SJSA1 (cell line): ENCODE measurements around the gene COLEC11. TPM values are rescaled to one million over a fixed set of nuclear protein-coding genes. Genes with fewer than 3 reads are reported as not detected.
"Not testable (repeated sequence)": the region's sequence is repeated elsewhere in the genome, so short reads cannot be mapped to it uniquely, and the experiment has no call there.

Experiments used
- DNase-seq, 2 experiments: peaks; one replicate each; pipeline ENCODE4 v3.0.0-alpha.2; 2015 to 2020; ENCODE audit warnings: low spot score in 2 of 2, low read depth in 1 of 2
- H3K27ac ChIP-seq: fragments of 250-450 bp; sonication (Bioruptor Pico); 2 replicates; pipeline ENCODE4 v1.5.1; 2020; ENCODE audit warnings: mild to moderate bottlenecking, moderate library complexity
- H3K27me3 ChIP-seq: fragments of 250-450 bp; sonication (Bioruptor Pico); replicated peaks from 2 replicates; pipeline ENCODE4 v1.5.1; 2020; ENCODE audit warnings: mild to moderate bottlenecking, moderate library complexity
- H3K36me3 ChIP-seq: fragments of 250-450 bp; sonication (Bioruptor Pico); 2 replicates; pipeline ENCODE4 v1.5.1; 2020; ENCODE audit warnings: mild to moderate bottlenecking
- H3K4me1 ChIP-seq: fragments of 250-450 bp; sonication (Bioruptor Pico); replicated peaks from 2 replicates; pipeline ENCODE4 v1.6.1; 2021; ENCODE audit warnings: mild to moderate bottlenecking
- H3K4me3 ChIP-seq: fragments of 250-450 bp; sonication (Bioruptor Pico); 2 replicates; pipeline ENCODE4 v1.5.1; 2020; ENCODE audit warnings: mild to moderate bottlenecking
- H3K9me3 ChIP-seq: fragments of 250-450 bp; sonication (Bioruptor Pico); replicated peaks from 2 replicates; pipeline ENCODE4 v1.5.1; 2020; ENCODE audit warnings: mild to moderate bottlenecking
- total RNA-seq: library from RNA; depleted of rRNA; stranded (reverse); fragments of >200 nt; shearing (Covaris generic); gene quantifications from 2 replicates; pipeline ENCODE4 v1.2.3, GENCODE V29; 2014

COLEC11 gene
- total RNA-seq, 1 experiment from 2014 or later = not detected

DNA sequence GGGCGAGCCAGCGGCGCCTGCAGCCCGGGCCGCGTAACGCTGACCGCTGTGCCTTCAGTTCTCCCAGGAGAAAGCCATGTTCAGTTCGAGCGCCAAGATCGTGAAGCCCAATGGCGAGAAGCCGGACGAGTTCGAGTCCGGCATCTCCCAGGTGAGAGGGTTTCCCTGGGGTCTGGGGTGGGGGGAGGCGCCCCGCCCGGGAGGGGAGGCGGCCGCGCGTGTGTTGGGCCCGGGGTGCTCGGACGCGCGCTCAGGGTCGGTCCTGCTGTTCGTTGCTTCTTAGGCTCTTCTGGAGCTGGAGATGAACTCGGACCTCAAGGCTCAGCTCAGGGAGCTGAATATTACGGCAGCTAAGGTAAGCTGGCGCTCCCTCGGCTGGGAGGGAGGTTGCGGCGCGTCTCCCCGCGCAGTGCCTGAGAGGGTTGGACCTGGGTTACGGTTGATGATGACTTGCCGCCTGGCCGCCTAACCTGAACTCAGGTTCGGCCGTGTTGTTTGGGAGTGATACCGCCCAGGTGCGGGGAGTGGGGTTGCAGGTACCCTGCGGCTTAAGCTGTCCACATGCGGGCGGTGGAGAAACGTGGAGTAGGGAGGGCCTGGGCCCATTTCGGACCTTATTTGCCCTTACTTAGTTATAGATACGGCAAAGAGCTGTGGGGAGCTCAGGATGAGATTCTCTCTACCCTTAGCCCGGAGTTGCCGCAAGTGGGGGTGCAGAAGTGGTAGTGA, 19.2 kb upstream of the COLEC11 start:
- no peaks in the 10 kb centered on the region for H3K27me3 ChIP-seq
- H3K4me3 ChIP-seq = peak overlapping the region; percentile 55
- H3K27ac ChIP-seq = peak overlapping the region; percentile 85
- H3K36me3 ChIP-seq = peaks cover 53% of the 10 kb centered on the region
- H3K9me3 ChIP-seq = no peaks in the 10 kb centered on the region
- DNase-seq = peak in 1 of 2 experiments; percentile 35
- peaks cover 22% of the 10 kb centered on the region for H3K4me1 ChIP-seq

DNA sequence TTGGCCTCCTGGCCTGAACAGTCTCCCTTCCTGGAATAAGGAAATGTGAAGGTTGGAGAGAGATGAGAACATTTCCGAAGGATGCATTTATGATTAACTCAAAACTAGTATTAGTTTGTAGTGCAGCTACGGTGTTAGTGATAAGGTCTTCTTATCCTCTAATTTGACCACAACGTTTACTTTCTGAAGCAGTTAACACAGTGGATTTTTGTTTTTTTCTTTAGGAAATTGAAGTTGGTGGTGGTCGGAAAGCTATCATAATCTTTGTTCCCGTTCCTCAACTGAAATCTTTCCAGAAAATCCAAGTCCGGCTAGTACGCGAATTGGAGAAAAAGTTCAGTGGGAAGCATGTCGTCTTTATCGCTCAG, 18.7 kb upstream of the COLEC11 start:
- peak overlapping the region; percentile 85 for H3K27ac ChIP-seq
- not testable (repeated sequence) for H3K27me3 ChIP-seq, H3K9me3 ChIP-seq, DNase-seq
- H3K4me1 ChIP-seq = peaks cover 22% of the 10 kb centered on the region
- H3K36me3 ChIP-seq = peaks cover 59% of the 10 kb centered on the region
- peak overlapping the region; percentile 55 for H3K4me3 ChIP-seq

DNA sequence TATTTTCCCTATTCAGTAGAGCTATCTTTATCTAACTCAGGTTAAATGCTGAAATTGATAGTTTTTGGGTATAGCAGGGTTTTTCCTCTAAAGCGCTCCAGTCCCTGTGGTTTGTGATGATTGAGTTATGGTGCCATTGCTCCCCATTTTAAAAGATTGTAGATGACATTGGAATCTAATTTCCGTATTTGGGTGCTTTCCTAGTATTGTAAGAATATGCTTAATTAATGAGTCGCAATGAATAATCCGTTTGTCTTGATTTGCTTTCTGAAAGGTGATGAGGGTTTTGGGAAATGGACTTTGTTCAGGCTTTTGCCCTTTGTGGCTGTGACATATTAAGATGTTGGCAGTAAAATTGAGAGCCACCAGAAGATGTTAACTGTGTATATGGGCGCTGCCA, 15.9 kb upstream of the COLEC11 start:
- H3K27ac ChIP-seq = no peak overlapping the region
- H3K4me3 ChIP-seq = no peak overlapping the region
- peaks cover 86% of the 10 kb centered on the region for H3K36me3 ChIP-seq

DNA sequence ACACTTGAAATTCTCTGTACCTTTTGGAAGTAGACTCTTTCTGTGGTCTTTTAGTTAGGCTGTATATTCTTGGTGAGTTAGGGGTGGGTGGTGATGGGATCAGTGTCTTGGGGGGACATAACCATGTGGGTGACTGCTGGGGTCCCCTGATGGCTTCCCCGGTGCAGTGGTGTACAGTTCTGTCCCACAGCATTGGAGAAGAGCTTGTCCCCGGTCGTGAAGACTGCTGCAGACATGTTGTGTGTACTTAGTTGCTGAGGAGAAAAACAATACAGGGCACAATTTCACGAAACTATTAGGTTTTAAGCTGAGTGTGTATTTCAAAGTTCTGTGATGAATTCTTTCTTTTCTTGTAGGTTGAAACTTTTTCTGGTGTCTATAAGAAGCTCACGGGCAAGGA, 14.5 kb upstream of the COLEC11 start:
- no peak for DNase-seq
- Histone ChIP-seq H3K27ac (no peak overlapping the region), H3K4me3 (no peak overlapping the region), H3K27me3 (no peaks in the 10 kb centered on the region), H3K36me3 (peaks cover 96% of the 10 kb centered on the region), H3K9me3 (no peaks in the 10 kb centered on the region), H3K4me1 (peaks cover 18% of the 10 kb centered on the region)

More for the DNA sequence above, 15.9 kb upstream of the COLEC11 start:
- Histone ChIP-seq H3K9me3 (no peaks in the 10 kb centered on the region), H3K27me3 (no peaks in the 10 kb centered on the region), H3K4me1 (peaks cover 18% of the 10 kb centered on the region)
- DNase-seq = no peak

DNA sequence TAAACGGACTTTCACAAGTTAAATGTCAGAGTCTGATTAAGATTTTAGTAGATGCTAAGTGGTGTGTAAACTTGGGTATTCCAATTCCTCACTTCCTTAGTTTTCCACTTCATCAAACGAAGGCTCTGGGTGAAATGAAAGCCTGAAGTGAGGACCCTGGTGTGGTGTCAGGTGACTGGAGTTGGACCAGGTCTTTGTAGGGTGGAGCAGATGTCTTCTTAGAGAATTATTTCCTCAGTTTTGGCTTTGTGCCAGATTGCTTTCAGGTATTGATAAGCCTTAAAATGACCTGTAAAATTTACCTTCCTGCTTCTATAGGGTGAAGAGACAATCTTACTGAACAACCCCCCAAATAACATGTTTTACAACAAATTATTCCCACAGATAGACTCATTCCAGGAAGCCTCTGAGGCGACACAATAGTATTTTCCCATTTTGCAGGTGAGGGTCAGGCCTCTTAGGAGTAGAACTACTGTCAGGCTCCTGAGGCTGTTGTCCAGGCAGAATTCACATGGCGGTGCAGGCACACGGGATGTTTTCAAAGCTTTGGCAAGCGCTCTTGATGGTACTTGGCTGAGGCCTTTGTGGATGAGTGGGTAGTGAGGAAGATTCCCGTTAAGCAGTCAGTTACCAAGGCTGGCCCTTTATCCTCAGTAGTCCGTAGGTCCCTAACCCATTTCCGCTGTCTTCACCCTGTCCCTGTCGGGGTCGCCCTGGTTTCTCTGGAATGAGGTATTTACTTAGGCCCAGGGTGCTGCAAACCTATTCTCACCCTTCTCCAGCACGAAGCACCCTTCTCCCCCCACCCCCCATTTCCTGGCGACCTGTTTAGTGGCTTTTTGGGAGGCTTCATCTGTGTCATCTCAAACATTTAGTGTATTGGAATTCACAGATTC, 13.3 kb upstream of the COLEC11 start:
- H3K9me3 ChIP-seq = no peaks in the 10 kb centered on the region
- no peak for DNase-seq
- no peak overlapping the region for H3K27ac ChIP-seq
- no peaks in the 10 kb centered on the region for H3K27me3 ChIP-seq
- H3K36me3 ChIP-seq = peaks cover 92% of the 10 kb centered on the region
- H3K4me1 ChIP-seq = peaks cover 12% of the 10 kb centered on the region
- H3K4me3 ChIP-seq = no peak overlapping the region

DNA sequence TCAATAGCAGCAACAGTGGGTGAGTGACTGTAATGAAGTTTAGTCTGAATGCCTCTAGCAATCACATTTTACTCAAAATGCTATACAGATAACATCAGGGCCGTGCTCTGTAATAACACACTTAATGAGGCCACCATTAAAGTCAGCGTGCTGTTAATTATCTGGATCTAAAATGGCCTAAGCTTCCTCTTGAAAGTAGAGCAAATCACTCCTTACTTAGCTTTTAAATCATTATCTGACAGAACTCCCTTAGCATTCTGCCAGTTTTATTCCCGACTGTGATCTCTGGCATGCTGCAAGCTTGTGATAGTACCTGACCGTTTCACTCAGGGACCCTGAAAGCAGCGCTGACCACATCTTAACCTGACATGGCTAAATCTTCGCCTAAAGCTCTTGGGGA, 10.8 kb upstream of the COLEC11 start:
- Histone ChIP-seq H3K9me3 (no peaks in the 10 kb centered on the region), H3K4me3 (no peak overlapping the region), H3K4me1 (no peaks in the 10 kb centered on the region), H3K36me3 (peaks cover 68% of the 10 kb centered on the region), H3K27me3 (no peaks in the 10 kb centered on the region), H3K27ac (no peak overlapping the region)
- no peak for DNase-seq

DNA sequence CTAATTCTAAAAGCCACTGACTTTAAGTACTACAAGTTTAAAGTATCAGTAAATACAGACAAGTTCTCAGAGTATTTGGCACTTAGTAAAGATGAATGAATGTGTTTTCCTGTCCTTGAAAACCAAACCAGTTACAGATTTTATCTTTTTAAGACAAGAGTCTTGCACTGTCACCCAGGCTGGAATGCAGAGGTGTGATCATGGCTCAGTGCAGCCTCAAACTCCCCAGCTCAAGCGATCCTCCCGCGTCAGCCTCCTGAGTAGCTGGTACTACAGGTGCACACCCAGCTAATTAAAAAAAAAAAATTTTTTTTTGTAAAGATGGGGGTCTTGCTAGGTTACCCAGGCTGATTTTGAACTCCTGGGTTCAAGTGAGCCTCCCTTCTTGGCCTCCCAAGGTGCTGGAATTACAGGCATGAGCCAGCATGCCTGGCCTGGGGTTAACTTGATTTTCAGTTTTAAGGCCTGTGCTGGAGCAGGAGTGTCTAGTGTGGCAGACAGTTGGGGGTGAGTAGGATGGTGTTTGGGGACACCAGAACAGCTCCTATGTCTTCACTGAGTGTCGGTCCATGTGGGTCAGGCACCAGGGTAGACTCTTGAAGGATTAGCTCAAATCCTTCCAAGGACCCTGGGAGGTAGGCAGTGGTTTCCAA, 10.2 kb upstream of the COLEC11 start:
- Histone ChIP-seq H3K9me3 (no peaks in the 10 kb centered on the region), H3K4me3 (no peak overlapping the region), H3K36me3 (peaks cover 61% of the 10 kb centered on the region), H3K27me3 (no peaks in the 10 kb centered on the region), H3K4me1 (no peaks in the 10 kb centered on the region), H3K27ac (no peak overlapping the region)
- no peak for DNase-seq

DNA sequence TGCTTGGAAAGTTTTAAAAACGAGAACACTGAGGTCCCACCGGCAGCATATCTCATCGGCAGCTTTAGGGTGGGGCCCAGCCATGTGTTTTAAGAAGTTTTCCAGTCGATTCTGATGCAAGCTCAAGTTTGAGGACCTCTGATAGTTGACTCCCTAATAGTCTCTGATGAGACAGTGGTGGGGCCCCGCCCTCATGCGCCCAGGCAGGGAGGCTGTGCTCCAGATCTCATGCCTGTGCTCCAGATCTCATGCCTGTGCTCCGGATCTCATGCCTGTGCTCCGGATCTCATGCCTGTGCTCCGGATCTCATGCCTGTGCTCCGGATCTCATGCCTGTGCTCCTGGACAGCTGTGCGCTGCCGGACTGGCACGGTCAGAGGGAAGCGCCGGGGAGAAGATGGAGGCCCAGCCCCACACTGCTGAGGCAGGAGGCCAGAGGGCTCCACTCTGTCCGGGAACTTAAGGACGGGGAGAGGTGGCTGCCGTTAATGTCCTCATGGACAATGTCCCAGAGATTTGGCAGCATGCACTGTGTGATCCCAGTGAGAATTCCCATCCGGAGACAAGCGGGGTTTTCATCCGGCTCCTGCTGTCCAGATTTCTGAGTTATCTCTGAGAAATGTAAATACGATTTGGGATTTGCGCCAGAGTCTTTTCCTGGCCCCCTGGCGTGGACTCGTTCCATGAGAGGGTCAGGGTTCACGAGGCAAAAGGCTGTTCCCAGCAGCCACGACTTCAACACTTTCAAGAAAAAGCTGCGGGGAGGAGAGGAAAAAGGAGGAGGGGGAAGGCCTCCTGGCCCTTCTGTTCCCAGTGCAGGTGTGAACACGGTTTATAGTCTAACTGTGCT, 9.4 kb upstream of the COLEC11 start:
- Histone ChIP-seq H3K4me3 (no peak overlapping the region), H3K27ac (no peak overlapping the region), H3K27me3 (no peaks in the 10 kb centered on the region), H3K36me3 (peaks cover 53% of the 10 kb centered on the region), H3K4me1 (no peaks in the 10 kb centered on the region), H3K9me3 (no peaks in the 10 kb centered on the region)
- no peak for DNase-seq

DNA sequence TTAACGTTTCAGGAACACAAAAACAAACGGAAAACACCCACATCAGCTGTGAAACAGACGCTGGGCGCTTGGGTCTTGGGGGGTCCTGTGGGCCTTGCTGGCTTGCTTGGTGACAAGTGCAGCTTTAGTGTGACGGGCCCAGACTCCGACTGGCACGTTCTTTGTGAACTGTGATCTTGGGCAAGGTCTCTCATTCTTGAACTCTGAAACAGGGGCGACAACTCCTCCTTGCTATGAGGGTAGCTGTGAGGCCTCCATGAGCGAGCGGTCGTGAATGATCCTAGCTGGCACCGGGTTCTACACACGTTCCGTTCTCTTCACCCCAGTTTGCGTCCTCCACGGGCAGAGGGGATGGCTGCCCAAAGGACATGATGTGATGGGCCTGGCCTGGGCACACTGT, 8.7 kb upstream of the COLEC11 start:
- Histone ChIP-seq H3K27me3 (no peaks in the 10 kb centered on the region), H3K9me3 (no peaks in the 10 kb centered on the region), H3K27ac (no peak overlapping the region), H3K4me3 (no peak overlapping the region), H3K4me1 (no peaks in the 10 kb centered on the region), H3K36me3 (peaks cover 46% of the 10 kb centered on the region)
- DNase-seq = no peak

DNA sequence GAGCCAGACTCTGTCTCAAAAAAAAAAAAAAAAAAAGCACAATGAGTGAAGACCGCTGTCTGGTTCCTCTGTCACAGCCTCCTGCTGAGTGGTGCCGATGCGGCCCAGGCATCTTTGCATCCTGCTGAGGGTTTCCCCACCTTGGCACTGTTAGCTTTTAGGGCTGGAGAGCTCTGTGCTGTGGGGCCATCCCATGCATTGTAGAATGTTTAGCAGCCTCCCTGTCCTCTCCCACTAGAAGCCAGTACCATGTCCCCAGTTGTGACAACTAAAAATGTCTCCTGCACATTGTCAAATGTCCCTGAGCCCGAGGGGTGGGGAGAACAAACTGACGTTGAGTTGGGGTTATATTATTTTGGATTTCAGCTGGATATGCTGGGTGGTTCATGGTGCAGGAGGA, 7.9 kb upstream of the COLEC11 start:
- no peak for DNase-seq
- peaks cover 38% of the 10 kb centered on the region for H3K36me3 ChIP-seq
- H3K27ac ChIP-seq = no peak overlapping the region
- H3K27me3 ChIP-seq = no peaks in the 10 kb centered on the region
- H3K9me3 ChIP-seq = no peaks in the 10 kb centered on the region
- H3K4me3 ChIP-seq = no peak overlapping the region
- no peaks in the 10 kb centered on the region for H3K4me1 ChIP-seq

DNA sequence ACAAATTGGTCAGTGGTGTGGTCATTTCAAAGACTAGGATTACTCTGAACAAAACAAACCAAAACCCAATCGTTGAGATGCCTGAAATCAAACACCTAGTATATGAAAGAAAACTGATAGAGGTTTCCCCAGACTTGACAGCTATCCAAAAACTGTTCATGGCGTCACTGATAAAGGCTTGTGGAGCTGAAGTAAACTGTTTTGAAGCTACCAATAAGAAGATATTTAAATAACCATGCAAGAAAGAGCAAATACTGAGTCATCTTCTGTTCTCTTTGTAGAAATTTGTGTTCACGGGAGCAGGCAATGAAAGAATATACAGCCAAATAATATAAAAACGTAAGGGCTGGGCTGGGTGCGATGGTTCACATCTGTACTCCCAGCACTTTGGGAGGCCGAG, 7.5 kb upstream of the COLEC11 start:
- no peak overlapping the region for H3K27ac ChIP-seq
- no peaks in the 10 kb centered on the region for H3K9me3 ChIP-seq
- no peaks in the 10 kb centered on the region for H3K4me1 ChIP-seq
- H3K27me3 ChIP-seq = no peaks in the 10 kb centered on the region
- peaks cover 34% of the 10 kb centered on the region for H3K36me3 ChIP-seq
- no peak for DNase-seq
- no peak overlapping the region for H3K4me3 ChIP-seq

DNA sequence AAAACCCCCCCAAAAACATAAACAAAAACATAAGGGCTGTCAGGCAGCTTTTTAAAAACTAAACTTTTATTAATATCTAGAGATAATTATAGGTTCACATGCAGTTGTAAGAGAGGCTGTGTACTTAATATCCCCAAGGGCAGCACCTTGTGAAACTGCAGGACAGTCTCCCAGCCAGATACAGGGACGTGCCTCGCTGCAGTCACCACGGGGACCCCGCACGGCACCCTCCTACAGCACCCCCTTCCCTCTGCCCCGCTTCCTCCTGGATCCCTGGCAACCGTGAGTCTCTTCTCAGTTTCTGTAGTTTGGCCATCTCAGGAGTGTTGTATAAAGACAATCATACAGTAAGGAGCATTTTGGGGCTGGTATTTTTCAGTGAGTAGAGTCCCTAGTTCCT, 6.8 kb upstream of the COLEC11 start:
- no peaks in the 10 kb centered on the region for H3K27me3 ChIP-seq
- no peak for DNase-seq
- no peak overlapping the region for H3K4me3 ChIP-seq
- H3K4me1 ChIP-seq = no peaks in the 10 kb centered on the region
- H3K9me3 ChIP-seq = no peaks in the 10 kb centered on the region
- H3K27ac ChIP-seq = no peak overlapping the region
- peaks cover 28% of the 10 kb centered on the region for H3K36me3 ChIP-seq

DNA sequence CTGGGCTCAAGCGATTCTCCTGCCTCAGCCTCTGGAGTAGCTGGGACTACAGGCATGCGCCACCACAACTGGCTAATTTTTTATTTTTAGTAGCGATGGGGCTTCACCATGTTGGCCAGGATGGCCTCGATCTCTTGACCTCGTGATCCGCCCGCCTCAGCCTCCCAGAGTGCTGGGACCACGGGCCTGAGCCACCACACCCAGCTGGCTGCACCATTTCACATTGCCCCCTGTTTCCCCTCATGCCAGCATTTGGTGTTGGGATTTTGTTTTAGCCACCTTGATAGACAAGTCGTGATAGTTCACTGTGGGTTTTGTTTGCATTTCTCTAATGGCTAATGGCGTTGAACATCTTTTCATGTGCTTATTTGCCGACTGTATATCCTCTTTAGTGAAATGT, 5.8 kb upstream of the COLEC11 start:
- H3K9me3 ChIP-seq = no peaks in the 10 kb centered on the region
- no peak for DNase-seq
- H3K27ac ChIP-seq = no peak overlapping the region
- H3K4me1 ChIP-seq = no peaks in the 10 kb centered on the region
- H3K27me3 ChIP-seq = no peaks in the 10 kb centered on the region
- peaks cover 17% of the 10 kb centered on the region for H3K36me3 ChIP-seq
- H3K4me3 ChIP-seq = no peak overlapping the region
